ENCODE measurements around the gene IGSF21.

The IGSF21 gene

DNA sequence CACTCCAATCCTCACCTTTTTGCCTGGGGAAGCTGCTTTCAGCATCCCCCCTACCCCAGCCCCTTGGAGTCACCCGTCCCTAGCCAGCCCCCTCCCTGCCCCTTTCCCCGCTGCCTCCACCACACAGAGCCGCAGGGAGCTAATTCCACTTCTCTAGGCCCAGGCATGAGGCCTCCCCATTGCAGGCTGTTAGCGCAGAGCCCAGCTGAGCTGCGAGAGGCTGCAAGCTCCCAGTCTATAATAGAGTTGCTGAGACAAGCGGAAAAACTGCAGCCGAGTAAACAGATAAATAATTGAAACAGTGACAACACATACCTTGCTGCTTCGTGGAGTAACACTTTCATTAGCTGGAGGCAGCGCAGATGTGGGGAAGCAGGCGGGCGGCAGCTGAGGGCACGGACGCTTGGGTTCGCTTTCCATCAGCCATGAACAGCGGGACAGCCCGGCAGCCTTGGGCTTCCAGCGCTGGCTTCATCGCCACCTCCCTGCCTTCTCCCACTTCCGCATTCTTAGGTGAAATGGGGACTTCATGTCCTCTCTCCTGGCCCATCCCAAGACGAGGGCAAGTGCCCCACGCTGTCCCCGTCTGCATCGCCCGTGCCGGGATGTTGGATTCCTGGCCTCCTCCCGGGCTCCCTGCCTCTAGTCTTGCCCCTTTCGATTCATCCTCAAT lies 183.3 kb downstream of the IGSF21 start:
- no peak overlapping the region for H3K4me3 ChIP-seq (ENCODE audit: low read length)
- TF ChIP-seq, protein P1, sequence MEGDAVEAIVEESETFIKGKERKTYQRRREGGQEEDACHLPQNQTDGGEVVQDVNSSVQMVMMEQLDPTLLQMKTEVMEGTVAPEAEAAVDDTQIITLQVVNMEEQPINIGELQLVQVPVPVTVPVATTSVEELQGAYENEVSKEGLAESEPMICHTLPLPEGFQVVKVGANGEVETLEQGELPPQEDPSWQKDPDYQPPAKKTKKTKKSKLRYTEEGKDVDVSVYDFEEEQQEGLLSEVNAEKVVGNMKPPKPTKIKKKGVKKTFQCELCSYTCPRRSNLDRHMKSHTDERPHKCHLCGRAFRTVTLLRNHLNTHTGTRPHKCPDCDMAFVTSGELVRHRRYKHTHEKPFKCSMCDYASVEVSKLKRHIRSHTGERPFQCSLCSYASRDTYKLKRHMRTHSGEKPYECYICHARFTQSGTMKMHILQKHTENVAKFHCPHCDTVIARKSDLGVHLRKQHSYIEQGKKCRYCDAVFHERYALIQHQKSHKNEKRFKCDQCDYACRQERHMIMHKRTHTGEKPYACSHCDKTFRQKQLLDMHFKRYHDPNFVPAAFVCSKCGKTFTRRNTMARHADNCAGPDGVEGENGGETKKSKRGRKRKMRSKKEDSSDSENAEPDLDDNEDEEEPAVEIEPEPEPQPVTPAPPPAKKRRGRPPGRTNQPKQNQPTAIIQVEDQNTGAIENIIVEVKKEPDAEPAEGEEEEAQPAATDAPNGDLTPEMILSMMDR (IDR thresholded peaks at IDR 0.05; ENCODE audit: insufficient read depth, low read depth, low read length, missing control alignments): no peak
- DNase-seq (ENCODE audit: low read depth): no peak

DNA sequence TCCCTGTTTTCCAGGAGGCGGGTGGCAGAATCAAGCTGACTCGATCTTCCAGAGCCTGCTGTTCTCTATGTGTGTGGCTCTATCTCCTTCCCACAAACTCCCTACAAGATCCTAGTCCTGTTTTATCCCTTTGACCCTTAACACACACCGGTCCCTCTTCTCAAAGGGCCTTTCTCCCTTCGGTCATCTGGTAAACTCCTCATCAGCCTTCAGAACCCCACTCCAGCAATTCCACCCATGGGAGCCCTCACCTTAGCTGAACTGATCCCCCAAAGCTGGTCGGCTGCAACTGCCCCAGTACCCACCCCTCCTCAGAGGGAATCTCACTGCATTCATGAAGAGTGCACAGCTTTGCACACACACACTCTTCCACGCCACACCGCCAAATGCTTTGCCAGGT lies 184.9 kb downstream of the IGSF21 start:
- DNase-seq (ENCODE audit: low read depth): no peak
- TF ChIP-seq, protein P1 (IDR thresholded peaks at IDR 0.05; ENCODE audit: insufficient read depth, low read depth, low read length, missing control alignments): no peak
- no peak overlapping the region for H3K4me3 ChIP-seq (ENCODE audit: low read length)

DNA sequence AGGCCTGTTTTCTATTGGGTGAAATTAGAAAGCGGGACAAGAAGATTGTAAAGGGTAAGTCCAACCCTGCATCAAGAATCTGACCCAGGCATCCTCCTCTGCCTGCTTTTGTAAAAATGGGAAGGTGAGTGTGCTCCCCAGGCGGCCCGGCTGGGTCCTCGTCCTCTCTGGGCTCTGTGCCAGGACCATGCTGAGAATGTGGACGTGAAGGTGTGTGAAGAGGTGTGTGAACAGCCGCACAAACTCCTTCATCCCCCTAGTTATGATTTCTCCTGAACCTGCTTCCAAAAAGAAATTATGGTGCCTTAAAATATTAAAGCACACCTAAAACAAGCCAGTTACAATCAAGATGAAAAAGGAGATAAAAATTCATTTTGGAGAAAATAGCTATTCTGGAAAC lies 185.7 kb downstream of the IGSF21 start:
- no peak for DNase-seq (ENCODE audit: low read depth)
- TF ChIP-seq, protein P1 (IDR thresholded peaks at IDR 0.05; ENCODE audit: insufficient read depth, low read depth, low read length, missing control alignments): no peak
- H3K4me3 ChIP-seq (ENCODE audit: low read length): no peak overlapping the region

DNA sequence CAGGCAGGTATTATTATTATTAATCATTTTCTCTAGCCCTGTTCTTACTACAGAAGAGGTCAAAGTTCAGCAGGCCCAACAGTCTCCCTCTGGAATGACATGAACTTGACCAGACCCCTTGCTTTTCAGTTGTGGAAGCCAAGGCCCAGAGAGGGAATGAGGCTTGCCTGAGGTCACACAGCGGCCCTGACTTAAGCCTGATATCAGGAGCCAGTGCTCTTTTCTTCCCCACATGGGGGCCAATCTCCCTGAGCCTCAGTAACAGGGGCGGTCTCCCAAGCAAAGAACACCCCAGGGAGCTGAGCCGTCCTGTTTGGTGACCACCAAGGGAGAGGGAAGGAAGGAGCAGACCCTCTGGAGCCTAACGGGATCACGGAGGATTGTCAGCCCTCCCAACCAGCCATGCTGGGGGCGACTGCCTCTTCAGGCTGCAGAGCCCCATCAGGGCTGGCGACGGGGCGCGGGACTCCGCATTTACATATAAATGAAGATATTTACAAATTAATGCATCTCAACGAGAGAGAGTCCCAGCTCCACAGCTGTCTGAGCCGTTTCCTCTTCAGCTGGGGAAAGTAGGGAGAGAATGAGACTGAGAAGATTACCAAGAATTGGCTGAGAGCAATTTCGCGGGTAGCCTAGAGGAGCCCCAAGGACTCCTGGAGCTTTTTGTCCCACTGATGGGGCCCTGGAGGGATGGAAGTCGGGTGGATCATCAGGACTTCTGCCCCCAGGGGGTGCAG lies 187.0 kb downstream of the IGSF21 start:
- TF ChIP-seq, protein P1 (IDR thresholded peaks at IDR 0.05; ENCODE audit: insufficient read depth, low read depth, low read length, missing control alignments): no peak
- H3K4me3 ChIP-seq (ENCODE audit: low read length): no peak overlapping the region
- DNase-seq (ENCODE audit: low read depth): no peak

DNA sequence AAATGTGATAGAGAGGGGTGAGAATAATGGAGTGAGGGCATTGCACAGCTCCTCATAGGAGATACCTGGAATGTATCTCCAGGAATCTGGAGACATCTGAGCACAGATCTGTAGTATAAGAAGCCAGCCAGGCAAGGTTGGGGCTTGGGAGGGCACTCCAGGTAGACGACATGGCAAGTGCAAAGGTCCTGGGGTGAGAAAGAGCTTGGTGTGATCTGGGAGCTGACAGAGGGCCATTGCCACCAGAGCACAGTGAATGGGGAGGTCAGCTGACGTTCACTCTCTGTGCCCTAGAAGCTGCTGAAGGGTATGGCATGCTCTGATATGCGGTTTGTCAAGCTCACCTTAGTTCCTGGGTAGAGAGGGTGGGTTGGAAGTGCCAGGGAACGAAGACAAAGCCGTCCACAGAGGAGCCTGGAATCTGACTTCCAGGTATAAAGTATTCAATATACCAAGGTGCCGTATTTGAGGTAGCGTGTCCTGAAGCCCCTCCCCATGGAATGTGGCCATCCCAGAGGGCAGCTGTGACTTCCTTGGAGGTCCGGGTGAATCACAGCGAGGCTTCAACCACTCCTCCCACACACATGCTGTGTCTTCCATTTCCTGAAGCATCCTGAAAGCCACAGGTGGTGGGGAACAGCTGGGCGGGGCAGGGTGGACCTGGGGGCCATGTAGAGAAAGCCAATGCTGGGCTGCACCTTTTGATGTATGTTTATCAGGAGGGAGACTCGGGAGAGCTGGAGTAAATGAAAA lies 190.5 kb downstream of the IGSF21 start:
- TF ChIP-seq, protein P1 (IDR thresholded peaks at IDR 0.05; ENCODE audit: insufficient read depth, low read depth, low read length, missing control alignments): no peak
- DNase-seq (ENCODE audit: low read depth): no peak
- no peak overlapping the region for H3K4me3 ChIP-seq (ENCODE audit: low read length)

DNA sequence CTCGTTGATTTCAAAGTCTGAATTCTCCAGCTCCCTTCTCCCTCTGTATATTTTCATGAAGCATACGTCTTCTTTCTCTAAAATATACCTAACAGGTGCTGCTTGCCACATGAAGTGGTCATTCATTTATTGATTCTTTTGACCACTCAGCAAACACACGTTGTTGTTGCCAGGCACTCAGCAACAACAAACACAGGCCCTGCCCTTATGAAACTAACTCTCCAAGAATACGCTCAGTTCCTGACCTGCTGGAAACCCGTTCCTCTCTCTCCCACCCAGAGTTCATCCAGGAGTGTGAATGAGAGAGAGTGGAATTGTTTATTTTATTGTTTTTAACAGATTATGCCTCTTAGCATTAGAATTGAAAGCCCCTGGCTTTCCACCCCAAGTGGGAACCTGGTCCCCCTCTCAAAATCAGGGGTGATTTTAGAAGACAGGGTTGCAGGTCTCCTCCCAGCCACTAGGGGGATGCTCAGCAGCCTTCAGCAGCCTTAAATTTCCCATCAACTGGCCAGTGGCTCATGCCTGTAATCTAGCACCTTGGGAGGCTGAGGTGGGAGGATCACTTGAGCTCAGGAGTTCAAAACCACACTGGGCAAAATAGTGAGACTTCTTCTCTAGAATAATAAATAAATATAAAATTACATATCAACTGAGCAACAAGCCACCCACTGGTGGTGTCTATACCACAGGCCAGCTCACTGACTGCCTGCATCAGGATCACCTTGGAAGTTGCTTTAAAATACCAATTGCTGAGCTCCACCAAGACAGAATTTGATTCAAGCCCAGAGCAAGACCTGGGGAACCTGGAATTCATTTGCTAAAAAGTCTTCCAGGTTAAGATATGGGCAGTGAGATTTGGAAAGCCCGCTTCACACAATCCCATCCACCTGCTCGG lies 192.1 kb downstream of the IGSF21 start:
- no peak overlapping the region for H3K4me3 ChIP-seq (ENCODE audit: low read length)
- DNase-seq (ENCODE audit: low read depth): no peak
- TF ChIP-seq, protein P1 (IDR thresholded peaks at IDR 0.05; ENCODE audit: insufficient read depth, low read depth, low read length, missing control alignments): peak; percentile 30

All from epithelial cell of esophagus (primary cell).